Measurements from ENCODE around the gene RPL27. TPM values are rescaled to one million over a fixed set of nuclear protein-coding genes. Genes with fewer than 3 reads are reported as not detected.
A peak's percentile ranks its signal among the peaks of the same experiment; 100 is the strongest.

RPL27 gene
- total and polyA plus RNA-seq, 2 of the 8 experiments (the other 6 are each of a cell fraction or from before 2014, with no cell fraction given): 1,415 to 3,779 TPM

DNA sequence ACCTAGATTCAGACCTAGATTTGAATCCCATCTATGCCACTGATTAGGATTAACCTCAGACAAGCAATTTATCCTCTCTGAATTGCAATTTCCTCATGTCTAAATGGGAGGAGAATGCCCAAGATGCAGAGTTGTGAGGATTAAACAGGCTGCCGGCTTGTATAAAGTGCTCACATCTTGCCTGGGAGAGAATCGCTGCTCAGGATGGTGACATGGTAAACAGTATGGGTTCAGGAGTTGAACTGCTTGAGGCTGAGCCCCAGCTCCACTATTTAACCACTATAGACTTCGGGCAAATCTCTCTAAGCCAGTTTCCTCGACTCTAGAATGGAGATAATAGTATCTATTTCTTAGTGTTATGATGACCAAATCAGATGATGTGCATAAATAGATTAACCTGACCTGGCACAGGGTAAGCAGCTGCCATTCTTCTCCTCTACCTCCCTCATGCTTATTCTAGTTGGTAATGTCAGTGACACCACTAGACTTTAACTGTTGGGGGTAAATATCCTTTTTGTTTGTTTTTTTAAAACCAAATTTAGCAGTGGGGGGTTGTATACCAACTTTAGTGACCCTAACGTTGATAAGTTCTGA lies 732 bp upstream of the RPL27 start:
- DNase-seq (ENCODE audit: low read depth in 1 of 2, low spot score in 2 of 2): no peak
- TF ChIP-seq ZNF274 (IDR thresholded peaks at IDR 0.05; ENCODE audit: borderline replicate concordance, extremely low read depth, low read length): no peak
- no peak for TF ChIP-seq SAP30 (IDR thresholded peaks at IDR 0.05; ENCODE audit: insufficient read depth, insufficient replicate concordance, low read length)
- TF ChIP-seq GABPA (IDR thresholded peaks at IDR 0.05; ENCODE audit: borderline replicate concordance, insufficient read depth, low read length): no peak
- TF ChIP-seq BACH1 (IDR thresholded peaks at IDR 0.05; ENCODE audit: low read length): no peak
- no peak for TF ChIP-seq EP300 (IDR thresholded peaks at IDR 0.05; ENCODE audit: borderline replicate concordance in 1 of 2, low read depth in 2 of 2, low read length in 2 of 2)
- TF ChIP-seq SP4 (IDR thresholded peaks at IDR 0.05; ENCODE audit: low read length): no peak
- TF ChIP-seq TBP (IDR thresholded peaks at IDR 0.05; ENCODE audit: low read depth, low read length): no peak
- TF ChIP-seq, protein P1, sequence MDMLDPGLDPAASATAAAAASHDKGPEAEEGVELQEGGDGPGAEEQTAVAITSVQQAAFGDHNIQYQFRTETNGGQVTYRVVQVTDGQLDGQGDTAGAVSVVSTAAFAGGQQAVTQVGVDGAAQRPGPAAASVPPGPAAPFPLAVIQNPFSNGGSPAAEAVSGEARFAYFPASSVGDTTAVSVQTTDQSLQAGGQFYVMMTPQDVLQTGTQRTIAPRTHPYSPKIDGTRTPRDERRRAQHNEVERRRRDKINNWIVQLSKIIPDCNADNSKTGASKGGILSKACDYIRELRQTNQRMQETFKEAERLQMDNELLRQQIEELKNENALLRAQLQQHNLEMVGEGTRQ (IDR thresholded peaks at IDR 0.05; ENCODE audit: low read length): no peak
- TF ChIP-seq FOSL1 (IDR thresholded peaks at IDR 0.05; ENCODE audit: insufficient read depth, low read depth, low read length): no peak
- no peak for TF ChIP-seq JUN (IDR thresholded peaks at IDR 0.05; ENCODE audit: low read depth, low read length)
- TF ChIP-seq CHD2 (IDR thresholded peaks at IDR 0.05; ENCODE audit: low read length): no peak
- TF ChIP-seq BCL11A (IDR thresholded peaks at IDR 0.05; ENCODE audit: low read depth in 2 of 2, low read length in 2 of 2): no peak

More for the DNA sequence above, 732 bp upstream of the RPL27 start:
- no peak overlapping the region for H3K14ac ChIP-seq (ENCODE audit: insufficient read length)
- CTCF ChIA-PET (ENCODE audit: partially characterized antibody): interaction anchor here (0.5 to 2.7 kb wide), 23 partner anchors 9 to 217 kb away, joined by 3 to 20 read pairs (median 5); partner anchors contain the start of genes IFI35 and WNK4
- H2BK5ac ChIP-seq (ENCODE audit: low read depth, low read length): no peak overlapping the region
- peaks cover 3 to 12% (median 4%) of the 10 kb centered on the region in 4 experiments; a peak in 6 of 7 replicates for H3K4me1 ChIP-seq (replicated peaks in 1 of 4; ENCODE audit: control insufficient read depth in 3 of 4, insufficient read depth in 4 of 4, low read length in 3 of 4)
- H3K9me3 ChIP-seq (ENCODE audit: insufficient read depth in 2 of 2, low read depth in 1 of 2, low read length in 1 of 2): no peaks in the 10 kb centered on the region
- H3K79me1 ChIP-seq (ENCODE audit: low read depth, low read length): peaks cover 2% of the 10 kb centered on the region; the same call in 1 of the 2 replicates
- H3K23ac ChIP-seq (ENCODE audit: insufficient read length): no peak overlapping the region
- H4K91ac ChIP-seq (replicated peaks; ENCODE audit: insufficient read length, low read length): no peak overlapping the region
- peaks cover 3 to 10% of the 10 kb centered on the region in 2 experiments for H4K20me1 ChIP-seq (replicated peaks in 1 of 2; ENCODE audit: control insufficient read depth in 1 of 2, insufficient read depth in 2 of 2, low read length in 2 of 2)
- peak overlapping the region; percentile 5; the same call in 1 of the 2 replicates for H2AFZ ChIP-seq (ENCODE audit: low read length)
- no peak overlapping the region for H4K8ac ChIP-seq (ENCODE audit: extremely low read depth, insufficient read depth, low read length)
- no peak overlapping the region for H3K4ac ChIP-seq (replicated peaks; ENCODE audit: insufficient read length, low read depth, low read length)
- H3K27me3 ChIP-seq (replicated peaks in 1 of 4; ENCODE audit: control insufficient read depth in 3 of 4, extremely low read depth in 1 of 4, insufficient read depth in 3 of 4, low read length in 3 of 4): no peaks in the 10 kb centered on the region
- H3K18ac ChIP-seq (ENCODE audit: extremely low read depth, low read length): no peak overlapping the region
- H3K23me2 ChIP-seq (ENCODE audit: low read depth, low read length): peaks cover 7% of the 10 kb centered on the region
- POLR2A ChIA-PET (ENCODE audit: partially characterized antibody): interaction anchor here (0.6 to 8.2 kb wide), 55 partner anchors 10 to 1201 kb away, joined by 3 to 123 read pairs (median 5); partner anchors contain the start of genes AARSD1, BECN1, BRCA1 and IFI35
- H3K4me2 ChIP-seq (ENCODE audit: insufficient read depth in 1 of 2, low read depth in 2 of 2, low read length in 2 of 2): peak overlapping the region; percentile 42 to 74
- no peak overlapping the region for H3K27ac ChIP-seq (ENCODE audit: low read depth, low read length)
- peaks cover 17 to 37% (median 26%) of the 10 kb centered on the region in 4 experiments for H3K36me3 ChIP-seq (ENCODE audit: control insufficient read depth in 2 of 4, insufficient read depth in 4 of 4, low read length in 3 of 4)
- H2BK15ac ChIP-seq (ENCODE audit: low read length): no peak overlapping the region
- no peak overlapping the region for H2AK5ac ChIP-seq (ENCODE audit: low read depth, low read length)
- no peak overlapping the region for H2BK120ac ChIP-seq (replicated peaks; ENCODE audit: low read depth, low read length)
- no peak overlapping the region for H3K9ac ChIP-seq (replicated peaks in 1 of 4; ENCODE audit: extremely low read depth in 1 of 4, low read depth in 3 of 4, low read length in 3 of 4)
- H3K56ac ChIP-seq (replicated peaks; ENCODE audit: insufficient read length, low read depth, low read length): no peak overlapping the region
- H2BK12ac ChIP-seq (ENCODE audit: low read depth, low read length): no peak overlapping the region
- H2BK20ac ChIP-seq (ENCODE audit: low read length): no peak overlapping the region
- FAIRE-seq: no peak
- no peak overlapping the region for H4K5ac ChIP-seq (ENCODE audit: insufficient read length, low read depth, low read length)
- H3K79me2 ChIP-seq (ENCODE audit: control insufficient read depth in 1 of 2, insufficient read depth in 2 of 2, low read length in 2 of 2): peaks cover 11 to 20% of the 10 kb centered on the region in 2 experiments
- H3K4me3 ChIP-seq (ENCODE audit: extremely low read depth in 1 of 4, insufficient read depth in 2 of 4, low read depth in 3 of 4, low read length in 4 of 4): peak overlapping the region; percentile 4 to 86 (median 15); a peak in 4 of 8 replicates
- WGBS, 2 experiments (ENCODE audit: extremely low coverage in 1 of 2, insufficient coverage in 1 of 2, insufficient read length in 1 of 2, insufficient replicate concordance in 2 of 2, low coverage in 1 of 2, low lambda C conversion rate in 2 of 2, missing lambda C conversion rate in 1 of 2): 35% methylated on average over 5 of the region's 5 CpGs; no CpG with 5 or more reads in 1 of the 2 experiments

Data from H1 (cell line).